HG03095 (cell line): ENCODE data around the gene FOXQ1.
"Not testable (repeated sequence)": the region's sequence is repeated elsewhere in the genome, so short reads cannot be mapped to it uniquely, and the experiment has no call there.

Source experiments
- ATAC-seq: cut with Tn5 transposase; IDR thresholded peaks from one replicate; pipeline ENCODE4 v1.9.1; 2021; ENCODE audit warnings: moderate library complexity; ENCODE audit not compliant: unreplicated experiment

Gene FOXQ1

DNA sequence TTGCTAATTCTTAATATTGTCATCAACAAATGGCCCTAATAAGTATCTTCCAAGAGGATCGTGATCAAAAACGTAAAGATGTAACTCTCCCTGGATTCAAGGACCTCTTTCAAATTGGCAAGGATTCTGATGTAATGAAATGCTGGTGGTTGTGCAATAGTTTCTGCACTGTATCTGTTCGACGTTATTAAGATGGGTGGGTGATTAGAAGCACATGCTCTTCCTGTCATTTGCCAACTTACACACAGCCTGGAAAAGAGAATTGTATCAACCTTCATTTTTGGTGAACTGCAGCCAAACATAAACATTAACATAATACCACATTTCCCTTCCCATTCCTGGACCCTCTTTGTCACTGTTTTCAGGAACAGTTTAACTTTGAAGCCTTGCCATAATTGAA is 9.8 kb downstream of the FOXQ1 start:
- ATAC-seq, result no peak

DNA sequence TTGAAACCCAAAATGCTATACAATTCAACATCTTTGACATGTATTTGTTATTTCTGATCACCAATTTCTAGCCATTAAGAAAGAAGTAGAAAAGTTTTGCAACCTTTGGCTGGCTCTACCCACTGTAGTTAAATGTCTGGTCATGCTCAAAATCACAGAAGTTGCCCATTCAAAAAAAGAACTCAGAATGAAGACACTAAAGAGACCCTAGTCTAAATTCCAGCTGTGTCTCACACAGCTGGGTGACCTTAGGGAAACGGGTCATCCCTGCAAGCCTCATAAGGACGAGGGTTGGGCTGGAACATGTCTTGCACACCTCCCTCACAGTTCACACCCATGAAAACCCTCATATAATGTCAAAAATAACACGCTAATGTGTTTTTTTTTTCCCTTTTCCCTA is 10.3 kb downstream of the FOXQ1 start:
- ATAC-seq, result no peak

DNA sequence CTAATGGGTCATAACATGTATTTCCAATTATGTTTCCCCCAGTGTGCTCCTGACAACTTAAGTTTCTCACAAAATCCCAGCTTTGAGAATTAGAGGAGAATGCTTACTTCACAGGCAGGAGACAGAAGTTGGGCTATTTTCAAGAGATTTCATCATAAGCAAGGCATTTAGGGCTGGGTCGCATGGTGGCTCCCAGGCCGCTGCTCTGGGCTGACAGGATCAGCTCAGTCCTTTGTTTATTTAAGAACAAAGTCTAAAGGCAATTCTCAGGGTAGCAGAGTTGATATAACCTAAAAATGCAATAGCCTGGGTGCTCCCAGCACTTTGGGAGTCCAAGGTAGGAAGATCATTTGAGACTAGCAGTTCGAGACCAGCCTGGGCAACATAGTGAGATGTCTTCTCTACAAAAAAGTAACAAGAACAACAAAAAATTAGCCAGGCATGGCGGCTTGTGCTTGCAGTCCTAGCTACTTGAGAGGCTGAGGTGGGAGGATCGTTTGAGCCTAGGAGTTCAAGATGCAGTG is 10.9 kb downstream of the FOXQ1 start:
- ATAC-seq, result no peak

DNA sequence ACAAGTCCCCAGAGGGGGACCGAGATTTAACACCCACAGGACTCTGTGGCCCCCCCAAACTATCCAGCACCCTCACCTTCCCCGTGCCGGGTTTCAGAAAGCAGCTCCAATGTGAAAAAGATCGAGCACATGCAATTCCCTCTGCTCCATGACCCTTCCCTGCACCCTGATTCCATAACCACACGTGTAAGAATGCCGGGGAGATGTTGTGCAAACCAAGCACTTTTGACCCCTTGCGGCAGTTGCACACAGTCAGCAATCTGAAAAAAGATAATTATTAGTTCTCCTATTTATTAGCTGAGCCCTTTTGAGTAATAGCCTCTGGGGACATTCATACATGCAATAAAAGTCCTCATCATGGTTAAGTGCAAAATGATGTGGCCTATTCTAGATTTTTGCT is 13.0 kb downstream of the FOXQ1 start:
- no peak for ATAC-seq

DNA sequence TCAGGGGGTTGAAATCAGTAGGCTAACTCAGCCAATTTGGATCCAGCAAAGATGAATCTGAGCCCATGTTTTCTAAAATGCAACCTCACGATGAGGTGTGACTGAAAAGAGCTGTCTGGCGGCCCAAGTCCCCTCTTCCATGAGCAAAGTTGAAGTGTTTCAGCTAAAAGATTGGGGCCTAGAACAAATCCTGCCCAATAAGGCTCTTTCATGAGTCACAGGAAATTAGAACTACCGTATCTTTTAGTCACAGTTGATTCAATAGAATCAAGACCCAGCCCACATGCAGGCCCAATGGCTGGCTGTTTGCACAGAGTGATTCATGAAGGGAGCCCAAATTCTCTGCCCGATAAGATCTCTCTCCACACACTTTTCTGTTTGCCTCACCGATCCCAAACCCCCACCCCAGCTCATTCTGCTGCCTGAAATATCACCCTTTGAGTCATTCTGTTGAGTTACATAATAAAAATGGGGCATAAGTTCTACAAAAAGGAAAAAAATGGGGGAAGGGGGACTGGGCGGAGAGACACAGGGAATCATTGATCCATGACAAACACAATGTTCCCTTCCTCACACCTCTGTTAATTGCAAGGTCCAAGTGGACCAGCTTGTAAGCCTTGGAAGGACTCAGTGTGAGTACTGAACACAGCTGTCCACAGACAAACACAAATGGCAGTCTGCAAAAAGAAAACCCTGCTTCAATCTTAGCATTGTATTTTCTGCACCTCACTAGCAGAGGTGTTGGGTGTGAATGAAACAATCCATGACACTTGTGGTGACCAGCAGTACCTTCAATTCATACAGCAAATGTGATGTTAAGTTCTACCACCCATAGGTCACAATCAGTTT is 13.8 kb downstream of the FOXQ1 start:
- no peak for ATAC-seq

DNA sequence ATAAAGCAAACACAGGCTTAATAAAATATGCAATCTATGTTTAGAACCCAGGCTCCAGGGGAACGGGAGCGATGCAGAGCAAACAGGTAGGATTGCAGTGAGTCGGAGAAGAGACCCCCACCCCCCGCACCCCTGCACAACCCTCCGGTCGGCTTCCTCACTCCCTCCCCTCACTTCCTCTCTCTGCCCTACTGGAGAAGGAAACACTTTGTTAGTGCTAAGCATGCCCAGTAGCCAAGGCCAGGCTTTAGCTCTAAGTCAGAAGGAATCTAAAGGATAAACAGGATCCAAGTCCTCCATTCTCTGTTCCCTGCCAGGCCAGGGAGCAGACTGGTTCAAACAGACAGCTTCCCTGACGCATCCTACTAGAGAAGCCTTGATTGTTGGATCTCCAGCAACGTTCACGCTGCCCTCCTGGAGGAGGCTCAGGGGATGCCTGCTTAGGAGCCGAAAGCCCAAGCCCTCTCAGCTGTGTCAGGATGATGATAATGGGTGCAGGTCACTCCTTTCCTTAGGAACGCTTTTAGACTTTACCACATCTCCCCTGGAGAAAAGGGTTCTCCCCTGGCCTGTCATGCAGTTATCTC is 14.7 kb downstream of the FOXQ1 start:
- ATAC-seq, result no peak

DNA sequence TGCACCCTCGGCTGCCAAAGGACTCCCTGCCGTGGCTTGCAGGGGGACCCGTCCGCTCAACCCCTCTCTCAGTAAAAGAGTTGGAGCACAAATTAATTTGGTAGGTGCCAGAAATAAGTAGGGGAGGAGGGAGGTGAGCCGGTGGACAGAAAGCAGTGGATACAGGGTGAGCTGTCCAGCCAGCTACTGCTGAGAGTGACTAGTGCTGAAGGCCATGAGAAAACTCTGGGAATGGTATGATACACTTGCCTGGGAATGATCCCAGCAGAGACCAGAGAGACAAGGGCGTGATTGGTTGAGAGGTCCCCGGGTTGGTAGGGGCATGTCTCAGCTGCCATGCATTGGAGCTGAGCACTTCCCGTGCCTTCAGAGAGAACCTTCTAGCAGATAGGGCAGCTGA is 15.7 kb downstream of the FOXQ1 start:
- no peak for ATAC-seq

DNA sequence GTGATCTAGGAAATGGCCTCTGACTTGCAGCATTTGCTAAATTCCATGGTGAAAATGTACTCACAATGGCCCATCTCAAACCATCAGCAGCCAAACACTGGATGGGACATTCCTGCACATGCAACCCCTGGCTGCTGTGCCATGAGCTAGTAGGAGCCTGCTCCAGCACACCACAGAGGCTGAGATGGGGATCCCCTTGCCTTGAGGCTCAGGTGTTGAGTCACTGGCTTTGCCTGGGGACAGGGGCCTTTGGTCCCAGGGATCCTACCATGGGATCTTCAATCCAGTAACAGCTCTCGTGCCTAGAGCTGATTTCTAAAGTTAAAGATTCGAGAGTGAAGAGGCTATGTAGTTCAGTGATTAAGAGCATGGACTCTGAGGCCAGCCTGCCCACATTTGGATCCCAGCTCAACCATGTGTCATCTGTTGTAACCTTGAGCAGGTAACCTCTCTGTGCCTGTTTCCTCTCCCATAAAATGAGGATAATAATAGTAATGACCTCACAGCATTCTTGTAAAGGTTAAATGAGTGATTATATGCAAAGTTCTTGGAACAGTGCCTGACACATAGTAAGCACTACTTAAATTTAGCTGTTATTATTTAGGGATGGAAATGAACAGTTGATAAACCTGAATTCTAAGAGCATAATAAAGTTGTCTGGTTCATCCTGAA is 16.4 kb downstream of the FOXQ1 start:
- ATAC-seq, result no peak

DNA sequence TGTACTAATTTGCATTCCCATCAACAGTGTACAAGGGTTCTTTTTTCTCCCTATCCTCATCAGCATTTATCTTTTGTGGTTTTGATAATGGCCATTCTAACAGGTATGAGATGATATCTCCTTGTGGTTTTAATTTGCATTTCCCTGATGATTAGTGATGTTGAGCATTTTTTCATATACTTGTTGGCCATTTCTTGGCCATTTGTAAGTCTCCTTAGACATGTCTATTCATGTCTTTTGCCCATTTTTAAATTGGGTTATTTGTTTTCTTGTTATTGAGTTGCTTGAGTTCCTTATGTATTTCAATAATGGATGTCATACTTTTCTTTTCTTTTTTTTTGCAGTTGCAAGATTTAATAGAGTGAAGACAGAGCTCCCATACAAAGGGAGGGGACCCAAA is 17.8 kb downstream of the FOXQ1 start:
- ATAC-seq, result no peak

DNA sequence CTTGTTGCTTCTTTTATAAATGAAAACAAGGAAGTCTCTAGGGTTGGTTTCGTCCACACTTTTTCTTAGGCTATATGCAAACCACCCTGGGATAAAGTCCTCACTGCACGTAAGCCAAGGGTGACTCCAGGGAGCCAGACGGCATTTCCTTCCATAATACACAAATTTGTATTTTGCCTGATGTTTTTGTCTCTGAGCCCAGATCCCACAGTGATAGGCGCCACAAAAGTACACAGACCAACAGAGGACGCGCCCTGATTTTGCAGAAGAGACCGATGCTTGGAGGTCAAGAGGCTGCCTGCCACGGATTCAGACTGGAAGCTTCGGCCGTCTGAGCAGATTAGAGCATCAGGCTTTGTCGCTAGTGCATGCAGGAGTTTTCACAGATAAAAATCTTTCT is 22.8 kb downstream of the FOXQ1 start:
- ATAC-seq, result no peak

DNA sequence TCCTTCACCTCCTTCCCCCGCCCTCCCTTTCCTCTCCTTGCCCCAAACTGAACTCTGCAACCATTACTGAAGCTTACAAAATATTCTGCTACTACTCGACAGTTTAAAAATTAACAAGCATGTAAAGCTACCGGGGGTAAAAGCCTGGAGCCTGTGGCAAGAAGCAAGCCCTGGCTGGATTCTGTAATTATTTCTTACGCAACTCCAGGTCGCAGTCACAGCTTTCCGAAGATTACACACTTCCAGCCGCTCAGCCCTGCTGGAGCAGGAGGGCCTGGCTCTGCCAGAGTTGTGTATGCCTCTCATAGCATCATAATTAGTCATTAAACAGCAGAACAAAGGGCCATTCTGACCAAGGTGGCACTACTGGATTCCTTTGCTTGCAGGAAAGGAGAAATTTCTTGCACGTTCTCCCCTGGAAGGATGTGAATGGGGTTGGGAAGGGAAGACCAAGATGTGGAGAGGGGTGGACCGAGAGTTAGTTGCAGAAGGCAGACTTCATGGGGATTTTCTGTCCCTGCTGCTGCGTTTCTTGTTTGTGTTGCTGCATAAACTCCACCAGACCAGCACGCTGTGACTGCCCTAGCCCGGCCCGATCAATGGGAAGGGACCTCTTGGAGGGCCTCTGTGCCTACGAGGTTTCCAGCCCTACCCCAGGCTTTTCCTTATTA is 23.6 kb downstream of the FOXQ1 start:
- ATAC-seq, result no peak

DNA sequence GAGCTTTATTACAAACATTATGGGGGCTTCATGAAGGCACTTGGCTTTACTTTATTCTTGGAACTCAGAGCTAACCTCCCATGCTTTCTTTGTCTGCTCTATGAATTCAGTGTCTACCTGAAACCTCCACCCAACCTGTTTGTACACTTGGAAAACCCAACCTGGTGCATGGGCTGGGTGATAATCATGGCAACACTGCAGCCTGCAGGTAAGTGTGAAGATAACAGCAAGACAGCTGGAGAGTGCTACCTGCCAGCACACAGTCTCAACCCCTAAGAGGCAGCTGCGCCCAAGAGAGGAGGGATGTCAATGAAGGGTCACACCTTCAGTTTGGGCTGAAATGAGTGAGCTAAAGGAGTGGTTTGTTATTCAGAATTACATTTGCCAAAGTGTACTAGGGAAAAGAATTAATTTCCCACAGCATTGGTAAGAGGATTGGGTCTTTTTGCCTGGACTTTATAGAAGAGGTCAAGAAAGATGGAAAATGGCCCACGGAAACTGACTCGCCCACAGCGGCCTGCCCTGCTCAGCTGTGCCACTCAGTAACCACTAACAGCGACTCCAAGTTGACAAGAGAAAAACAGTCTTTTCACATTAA is 24.4 kb downstream of the FOXQ1 start:
- no peak for ATAC-seq

DNA sequence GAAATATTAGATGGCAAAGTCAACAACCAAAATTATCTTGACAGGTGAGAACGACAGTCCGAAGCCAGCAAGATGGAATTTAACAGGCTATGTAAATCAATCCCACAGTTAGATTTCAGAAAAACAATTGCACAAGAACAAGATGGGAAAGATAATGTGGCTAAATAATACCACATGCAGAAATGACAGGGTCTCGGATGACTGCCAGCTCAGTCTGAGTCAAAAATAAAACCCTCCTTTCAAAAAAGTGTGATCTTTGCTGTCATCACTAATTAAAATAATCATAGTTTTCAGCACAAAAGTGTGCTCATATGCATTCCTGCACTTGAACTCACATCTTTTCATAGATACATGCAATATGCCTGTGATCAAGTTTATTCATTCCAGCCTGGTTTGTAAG is 25.9 kb downstream of the FOXQ1 start:
- no peak for ATAC-seq

DNA sequence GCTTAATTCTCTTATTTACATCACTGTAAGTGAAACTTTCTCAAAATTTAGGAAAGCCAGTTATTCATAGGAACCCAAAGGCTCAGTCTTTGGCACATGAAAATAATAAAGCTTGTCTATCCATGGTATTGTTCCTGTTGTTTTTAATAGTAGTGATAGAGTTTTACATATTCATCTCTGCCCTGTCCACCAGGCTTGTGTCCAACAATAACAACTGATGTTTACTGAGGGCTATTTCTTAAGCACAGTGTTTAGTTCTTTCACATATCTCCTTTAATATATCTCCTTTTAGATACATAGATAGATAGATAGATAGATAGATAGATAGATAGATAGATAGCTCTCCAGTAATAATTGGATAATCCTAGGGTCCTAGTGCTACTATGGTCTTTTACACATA is 34.2 kb downstream of the FOXQ1 start:
- ATAC-seq, result no peak

DNA sequence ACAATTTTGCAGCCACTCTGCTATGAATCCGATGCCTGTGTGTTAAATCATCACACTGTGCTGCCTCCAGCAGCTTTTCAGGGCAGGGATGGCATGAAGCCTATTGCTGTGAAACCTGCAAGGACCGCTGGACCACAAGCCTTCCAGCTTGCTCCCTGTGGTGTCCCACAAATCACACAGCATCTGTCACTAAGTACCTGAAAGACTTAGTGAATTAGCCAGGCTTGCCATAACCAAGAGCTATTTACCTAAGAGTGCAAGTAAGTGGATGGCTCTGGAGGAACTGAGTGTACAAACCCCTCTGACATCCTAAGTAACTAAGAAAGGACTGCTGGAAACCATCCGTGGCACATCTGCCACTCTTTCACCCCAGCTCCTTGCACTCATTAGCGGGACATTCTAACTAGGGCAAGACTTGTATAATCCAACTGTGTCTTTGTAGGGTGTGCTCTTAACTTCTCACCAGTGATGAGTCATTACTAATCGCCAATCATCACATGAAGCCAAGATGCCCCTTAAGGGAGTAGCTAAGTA is 34.7 kb downstream of the FOXQ1 start:
- ATAC-seq, result no peak

DNA sequence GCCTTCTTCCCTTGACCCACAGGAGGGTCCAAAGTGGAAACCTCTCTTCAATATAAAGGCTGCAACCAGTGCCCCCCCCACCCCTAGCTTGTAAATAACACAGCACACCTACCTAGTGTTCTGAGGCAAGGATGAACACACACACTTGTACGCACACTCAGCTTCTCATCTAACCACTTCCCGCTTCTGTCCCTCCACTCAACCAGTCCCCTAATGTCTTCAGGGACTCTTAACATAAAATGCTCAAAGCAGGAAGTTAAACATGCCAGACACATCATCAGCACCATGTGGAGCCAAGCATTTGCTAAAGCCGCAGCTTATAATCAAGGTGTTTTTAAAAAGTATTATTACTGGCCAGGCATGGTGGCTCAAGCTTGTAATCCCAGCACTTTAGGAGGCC is 35.3 kb downstream of the FOXQ1 start:
- ATAC-seq, result no peak

DNA sequence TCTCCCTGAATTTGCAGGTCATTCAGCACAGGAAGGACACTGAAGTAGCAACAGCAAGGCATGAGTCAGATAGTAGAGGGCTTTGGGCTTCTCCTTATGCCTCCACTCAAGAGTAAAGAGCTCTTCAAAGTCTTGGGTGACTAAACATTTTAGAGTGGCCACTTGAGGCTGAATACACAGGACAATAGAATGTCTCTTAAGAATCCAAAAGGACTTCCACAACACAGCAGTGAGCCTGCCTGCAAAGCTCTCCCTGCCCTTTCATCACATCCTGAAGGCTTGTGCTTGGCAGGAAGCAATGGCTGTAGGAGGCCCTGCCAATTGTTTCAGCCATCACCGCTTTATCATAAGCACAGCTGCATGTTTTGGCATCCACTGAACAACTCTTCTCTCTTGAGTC is 36.8 kb downstream of the FOXQ1 start:
- ATAC-seq, result no peak

DNA sequence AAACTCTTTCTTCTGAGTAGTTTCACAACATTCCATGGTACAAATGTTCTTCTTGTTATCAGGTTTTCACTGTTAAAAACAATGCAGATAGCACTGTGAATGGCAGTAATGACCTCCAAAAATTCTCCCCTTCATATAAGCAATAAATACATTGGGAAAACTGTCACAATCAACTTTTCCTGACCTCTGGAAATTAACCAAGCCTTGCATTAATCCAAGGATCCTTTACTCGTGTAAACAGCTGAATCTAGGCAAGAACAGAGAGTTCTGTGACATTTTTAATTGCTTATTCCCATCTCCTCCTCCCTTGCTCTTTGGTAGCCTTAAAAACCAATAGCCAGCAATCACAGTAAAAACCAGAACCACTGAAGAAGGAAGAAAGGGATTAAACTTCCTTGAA is 37.8 kb downstream of the FOXQ1 start:
- ATAC-seq, result no peak

DNA sequence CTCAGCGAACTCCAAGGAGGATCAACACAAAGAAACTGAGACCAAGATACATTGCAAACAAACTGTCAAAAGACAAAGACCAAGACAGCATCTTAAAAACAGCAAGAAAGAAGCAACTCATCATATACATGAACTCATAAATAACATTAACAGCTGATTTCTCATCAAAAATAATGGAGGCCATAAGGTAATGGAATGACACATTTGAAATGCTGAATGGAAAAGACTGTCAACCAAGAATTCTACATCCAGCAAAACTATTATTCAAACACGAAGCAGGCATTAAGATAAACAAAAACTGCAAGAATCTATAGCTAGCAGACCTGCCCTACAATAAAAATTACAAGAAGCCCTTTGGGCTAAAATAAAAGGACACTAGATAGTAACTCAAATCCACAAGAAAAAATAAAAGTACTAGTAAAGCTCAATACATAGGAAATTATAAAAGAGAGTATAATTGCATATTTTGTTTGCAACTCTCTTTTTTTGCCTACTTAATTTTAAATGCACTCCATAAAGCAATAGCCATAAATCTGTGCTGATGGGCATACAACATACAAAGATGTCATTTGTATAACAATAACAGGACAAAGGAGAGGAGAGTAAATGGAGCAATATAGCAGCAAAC is 39.6 kb downstream of the FOXQ1 start:
- no peak for ATAC-seq

DNA sequence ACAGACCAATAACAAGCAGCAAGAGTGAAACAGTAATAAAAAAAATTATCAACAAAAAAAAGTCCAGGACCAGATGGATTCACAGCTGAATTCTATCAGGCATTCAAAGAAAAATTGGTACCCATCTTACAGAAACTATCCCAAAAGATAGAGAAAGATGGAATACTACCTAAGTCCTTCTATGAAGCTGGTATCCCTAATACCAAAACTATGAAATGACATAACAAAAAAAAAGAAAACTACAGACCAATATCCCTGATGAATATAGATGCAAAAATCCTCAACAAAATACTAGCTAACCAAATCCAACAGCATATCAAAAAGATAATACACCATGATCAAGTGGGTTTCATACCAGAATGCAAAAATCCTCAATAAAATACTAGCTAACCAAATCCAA is 43.2 kb downstream of the FOXQ1 start:
- not testable (repeated sequence) for ATAC-seq
